GM15510 (cell line): ENCODE data around the gene GPC3.

Experiments
- POLR2A ChIP-seq: IDR thresholded peaks from 3 replicates; pipeline ENCODE4 v1.6.1; 2011; ENCODE audit warnings: borderline replicate concordance; ENCODE audit not compliant: insufficient read length; ENCODE audit errors: extremely low read depth

GPC3 gene

GRCh38 chrX:133929836-133930464, 55.4 kb downstream of the GPC3 start:
- TF ChIP-seq POLR2A = no peak

DNA sequence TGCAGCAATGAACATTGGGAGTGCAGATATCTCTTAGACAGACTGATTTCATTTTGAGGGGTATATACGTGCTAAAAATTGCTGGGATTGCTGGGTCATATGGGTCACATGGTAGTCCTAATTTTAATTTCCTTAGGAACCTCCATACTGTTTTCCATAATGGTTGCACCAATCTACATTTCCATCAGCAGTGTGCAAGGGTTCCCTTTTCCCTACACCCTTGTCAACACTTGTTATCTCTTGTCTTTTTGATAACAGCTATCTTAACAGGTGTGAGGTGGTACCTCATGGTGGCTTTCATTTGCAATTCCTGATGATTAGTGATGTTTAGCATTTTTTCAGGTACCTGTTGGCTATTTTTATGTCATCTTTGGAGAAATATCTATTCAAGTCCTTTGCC, 57.0 kb downstream of the GPC3 start:
- TF ChIP-seq POLR2A = no peak

- TF ChIP-seq POLR2A = no peak
Measured at GRCh38 chrX:133926809-133927208, 58.6 kb downstream of the GPC3 start.

DNA sequence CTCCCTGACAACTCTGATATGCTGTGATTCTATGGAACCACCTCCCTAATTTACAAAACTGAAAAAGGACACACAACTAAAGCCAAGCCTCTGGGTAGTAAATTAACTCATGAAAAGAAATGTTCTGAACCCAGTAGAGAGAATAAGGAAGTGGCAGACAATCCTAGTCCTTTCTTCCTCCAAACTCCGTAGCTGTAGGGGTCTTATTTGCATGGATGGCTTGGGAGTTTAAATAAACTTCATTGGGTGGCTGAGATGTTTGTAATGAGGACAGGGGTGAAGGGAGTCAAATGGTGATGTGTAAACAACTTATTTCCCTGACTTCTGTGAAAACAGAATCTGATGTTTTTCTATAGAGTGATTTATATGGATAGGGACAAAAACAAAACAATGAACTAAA, 59.3 kb downstream of the GPC3 start:
- no peak for TF ChIP-seq POLR2A

GRCh38 chrX:133924548-133924947, 60.8 kb downstream of the GPC3 start:
- TF ChIP-seq POLR2A = no peak

DNA sequence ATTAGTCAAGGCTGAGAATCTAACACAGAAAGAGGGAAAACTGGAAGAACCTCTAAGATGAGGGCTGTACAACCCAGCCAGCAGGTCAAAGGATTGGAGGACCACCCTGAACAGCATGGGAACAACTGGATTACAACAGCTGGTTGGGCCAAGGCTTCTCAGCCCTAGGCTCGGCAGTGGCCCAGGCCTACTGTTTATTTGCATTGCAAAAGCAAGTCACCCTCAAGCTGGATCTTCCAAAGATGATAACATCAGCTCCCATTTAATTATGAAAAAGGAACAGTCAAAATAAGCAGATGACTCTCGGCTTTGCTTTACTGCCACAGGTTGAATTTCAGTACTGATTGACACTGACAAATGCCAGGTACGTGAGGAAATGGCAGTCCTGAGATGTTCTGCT, 61.8 kb downstream of the GPC3 start:
- TF ChIP-seq POLR2A = no peak

DNA sequence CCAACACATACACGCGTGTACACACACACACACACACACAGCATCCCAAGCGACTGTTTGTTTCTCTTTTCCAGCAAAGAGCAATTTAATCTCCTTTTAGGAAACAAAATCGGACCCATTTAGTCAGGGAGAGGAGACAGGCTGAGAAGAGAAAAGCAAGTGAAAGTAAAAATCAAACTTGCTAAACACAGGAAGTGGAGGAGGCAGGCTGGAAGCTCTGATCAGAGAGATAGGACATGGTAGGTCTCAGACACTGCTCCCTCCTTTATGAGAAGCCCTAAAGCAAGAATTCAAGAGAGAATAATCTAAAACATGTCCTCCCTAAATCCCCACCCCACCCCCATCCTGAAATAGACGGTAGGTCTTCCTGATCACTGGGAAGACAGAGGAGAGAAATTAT, 62.3 kb downstream of the GPC3 start:
- TF ChIP-seq POLR2A = no peak

- TF ChIP-seq POLR2A = no peak
Measured at GRCh38 chrX:133922390-133922771, 63.0 kb downstream of the GPC3 start.

DNA sequence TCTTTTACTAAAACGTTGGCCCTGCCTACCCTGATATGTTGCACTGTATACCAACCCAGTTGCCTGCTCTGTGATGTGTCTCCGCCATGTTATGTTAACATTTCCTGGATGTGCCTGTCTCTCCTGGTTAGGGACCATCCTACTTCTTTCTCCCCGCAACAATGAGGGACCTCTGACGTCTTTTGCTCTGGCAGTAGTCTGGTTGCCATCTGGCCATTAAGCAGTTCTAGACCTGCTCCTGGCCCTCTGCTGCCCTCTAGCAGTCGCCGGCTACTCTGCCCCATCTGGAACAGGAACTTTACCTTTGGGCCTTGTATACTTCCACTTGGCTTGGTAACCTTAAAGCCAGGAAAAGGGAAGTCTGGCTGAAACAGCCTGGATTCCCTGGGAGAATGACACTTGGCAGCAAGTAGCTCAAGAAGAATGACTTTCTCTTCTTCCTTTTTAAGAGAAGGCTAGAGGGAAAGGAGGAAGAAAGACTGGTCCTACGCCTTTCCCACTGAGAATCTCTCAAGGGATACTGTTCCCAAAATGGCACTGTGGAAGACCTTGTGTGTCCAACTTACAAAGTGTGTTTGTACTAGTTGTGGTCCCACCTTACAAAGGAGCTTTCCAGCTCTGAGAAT, 63.5 kb downstream of the GPC3 start:
- TF ChIP-seq POLR2A = no peak

- no peak for TF ChIP-seq POLR2A
Measured at GRCh38 chrX:133921086-133921485, 64.3 kb downstream of the GPC3 start.

GRCh38 chrX:133918361-133918771, 67.0 kb downstream of the GPC3 start:
- TF ChIP-seq POLR2A = no peak

DNA sequence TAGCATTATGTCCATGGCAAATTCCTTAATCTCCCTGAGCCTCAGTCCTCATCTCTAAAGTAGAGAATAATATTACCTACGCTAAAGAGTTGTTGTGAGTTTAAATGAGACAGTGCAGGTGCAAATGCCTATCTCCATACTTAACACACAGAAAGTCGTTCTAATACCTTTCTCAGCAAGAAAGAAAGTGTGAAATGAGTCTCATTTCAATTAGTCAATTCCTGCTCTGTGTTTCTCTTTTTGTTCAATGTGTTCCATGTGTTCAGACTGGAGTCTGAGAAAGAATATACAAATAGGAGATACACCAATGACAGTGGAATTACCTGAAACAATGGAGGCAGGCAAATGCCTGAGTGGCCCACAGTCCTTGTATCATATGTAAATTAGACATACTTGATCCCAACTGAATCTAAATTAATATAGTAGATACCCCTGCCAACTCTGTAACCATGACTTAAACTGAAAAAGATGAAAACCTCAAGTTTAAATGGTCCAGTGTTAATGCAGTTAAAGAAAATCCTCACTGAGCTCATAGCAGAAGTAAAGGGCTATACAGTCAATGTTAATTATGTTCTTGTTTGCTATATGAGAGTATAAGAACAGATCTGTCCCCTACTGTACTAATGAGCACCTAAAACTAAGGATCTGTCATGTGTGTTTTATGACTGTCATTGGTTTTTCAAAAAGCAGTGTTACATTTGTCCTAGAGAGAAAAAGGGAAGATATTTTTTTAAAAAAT, 68.2 kb downstream of the GPC3 start:
- TF ChIP-seq POLR2A = no peak

DNA sequence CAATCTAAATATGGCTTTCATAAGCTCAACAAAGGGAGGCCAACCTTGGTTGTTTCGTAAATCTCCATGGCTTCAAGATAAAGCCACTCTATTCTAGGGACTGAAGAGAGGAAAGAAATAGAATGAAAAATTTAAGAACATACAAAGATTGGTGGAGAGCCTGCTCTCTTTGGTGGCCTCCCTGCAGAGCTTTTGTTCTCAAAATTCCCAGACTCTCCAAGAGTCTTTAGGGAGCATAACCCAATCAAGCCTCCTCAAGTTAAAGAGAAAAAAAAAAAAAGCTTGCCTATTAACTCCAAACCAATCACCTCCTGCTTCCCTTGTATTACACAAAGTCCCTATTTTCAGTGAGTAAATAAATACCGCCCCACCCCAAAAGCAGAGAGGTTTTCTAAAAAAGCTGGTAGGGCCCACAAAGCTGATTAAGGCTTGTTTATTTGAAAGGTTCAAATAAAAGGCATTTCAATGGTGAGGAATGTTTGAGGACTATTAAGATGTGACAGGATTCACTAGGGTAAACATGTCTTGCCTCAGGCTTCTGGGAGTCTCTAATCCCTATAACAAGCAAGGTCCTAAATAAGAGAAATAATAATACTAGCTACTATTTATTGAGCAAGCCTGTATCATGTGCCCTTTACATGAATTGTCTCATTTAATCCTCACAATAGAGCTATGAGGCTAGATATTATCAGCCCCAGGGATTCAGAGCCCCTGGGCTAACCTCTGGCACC, 71.6 kb downstream of the GPC3 start:
- no peak for TF ChIP-seq POLR2A

- TF ChIP-seq POLR2A = no peak
Measured at GRCh38 chrX:133913009-133913408, 72.4 kb downstream of the GPC3 start.

- TF ChIP-seq POLR2A = no peak
Measured at GRCh38 chrX:133911825-133912495, 73.4 kb downstream of the GPC3 start.
